OCI-LY3 (cell line): ENCODE results near the gene AKAP9.
"Not testable (repeated sequence)": the region's sequence is repeated elsewhere in the genome, so short reads cannot be mapped to it uniquely, and the experiment has no call there.

ENCODE experiments used
- EZH2phosphoT487 ChIP-seq: fragments of 200-600 bp; shearing (Covaris generic); IDR thresholded peaks from 2 replicates; pipeline ENCODE4 v1.6.1; 2018; ENCODE audit warnings: antibody characterized with exemption, mixed run types, low read depth
- TF ChIP-seq, protein P1 (sequence below): fragments of 200-600, 300-600 bp; sonication (generic); IDR thresholded peaks from 2 replicates; pipeline ENCODE4 v1.5.1; 2014; ENCODE audit warnings: antibody characterized with exemption, low read length, low read depth

DNA sequence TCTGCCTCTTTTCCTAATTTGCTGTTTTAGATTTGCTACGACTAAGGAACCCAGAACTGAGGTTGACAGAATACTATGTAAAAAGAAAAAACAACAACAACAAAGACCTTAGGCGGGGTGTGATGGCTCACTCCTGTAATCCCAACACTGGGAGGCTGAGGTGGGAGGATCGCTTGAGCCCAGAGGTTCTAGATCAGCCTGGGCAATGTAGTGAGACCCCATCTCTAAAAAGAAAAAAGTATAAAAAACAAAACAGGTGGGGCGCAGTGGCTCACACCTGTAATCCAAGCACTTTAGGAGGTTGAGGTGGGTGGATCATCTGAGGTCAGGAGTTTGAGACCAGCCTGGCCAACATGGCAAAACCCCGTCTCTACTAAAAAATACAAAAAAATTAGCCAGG, 4.3 kb downstream of the AKAP9 start:
- TF ChIP-seq, protein P1, sequence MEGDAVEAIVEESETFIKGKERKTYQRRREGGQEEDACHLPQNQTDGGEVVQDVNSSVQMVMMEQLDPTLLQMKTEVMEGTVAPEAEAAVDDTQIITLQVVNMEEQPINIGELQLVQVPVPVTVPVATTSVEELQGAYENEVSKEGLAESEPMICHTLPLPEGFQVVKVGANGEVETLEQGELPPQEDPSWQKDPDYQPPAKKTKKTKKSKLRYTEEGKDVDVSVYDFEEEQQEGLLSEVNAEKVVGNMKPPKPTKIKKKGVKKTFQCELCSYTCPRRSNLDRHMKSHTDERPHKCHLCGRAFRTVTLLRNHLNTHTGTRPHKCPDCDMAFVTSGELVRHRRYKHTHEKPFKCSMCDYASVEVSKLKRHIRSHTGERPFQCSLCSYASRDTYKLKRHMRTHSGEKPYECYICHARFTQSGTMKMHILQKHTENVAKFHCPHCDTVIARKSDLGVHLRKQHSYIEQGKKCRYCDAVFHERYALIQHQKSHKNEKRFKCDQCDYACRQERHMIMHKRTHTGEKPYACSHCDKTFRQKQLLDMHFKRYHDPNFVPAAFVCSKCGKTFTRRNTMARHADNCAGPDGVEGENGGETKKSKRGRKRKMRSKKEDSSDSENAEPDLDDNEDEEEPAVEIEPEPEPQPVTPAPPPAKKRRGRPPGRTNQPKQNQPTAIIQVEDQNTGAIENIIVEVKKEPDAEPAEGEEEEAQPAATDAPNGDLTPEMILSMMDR: not testable (repeated sequence)
- not testable (repeated sequence) for TF ChIP-seq EZH2phosphoT487
